Measurements from ENCODE around the gene PCAT6. TPM values are rescaled to one million over a fixed set of nuclear protein-coding genes. Genes with fewer than 3 reads are reported as not detected.

The PCAT6 gene
- total RNA-seq, 1 experiment from 2014 or later = 2.2 TPM

GRCh38 chr1:202831906-202832305 is 21.2 kb downstream of the PCAT6 start:
- ATAC-seq (no peak), DNase-seq (ENCODE audit: low read depth, low spot score) (no peak)
- H3K4me1 ChIP-seq (ENCODE audit: control insufficient read depth, insufficient read depth, low read length) = no peaks in the 10 kb centered on the region
- TF ChIP-seq POLR2AphosphoS5 (IDR thresholded peaks at IDR 0.05; ENCODE audit: low read depth, low read length) (no peak), SIN3A (IDR thresholded peaks at IDR 0.05; ENCODE audit: borderline replicate concordance, insufficient read depth, low read depth, low read length) (no peak), TCF7L2 (IDR thresholded peaks at IDR 0.05; ENCODE audit: low read depth, low read length) (no peak), REST (IDR thresholded peaks at IDR 0.05; ENCODE audit: insufficient read depth in 1 of 2, low read depth in 2 of 2, low read length in 1 of 2) (no peak), CTCF (IDR thresholded peaks at IDR 0.05) (no peak)
- H3K4me3 ChIP-seq (ENCODE audit: low read depth in 2 of 2, low read length in 2 of 2) = no peak overlapping the region
- 0 out of 2 replicates have a peak, but pooled peaks cover under 1% of the 10 kb centered on the region for H3K27me3 ChIP-seq (ENCODE audit: control insufficient read depth, insufficient read depth, low read length)
- ChIA-PET POLR2A (interaction anchor here (0.7 kb wide), 1 partner anchor 412 kb away, joined by 4 read pairs; no protein-coding TSS in a partner anchor), CTCF (no interaction called here)
- no TSS peak for BruUV-seq (replicated peaks)
- H3K27ac ChIP-seq (ENCODE audit: low read length) = no peak overlapping the region
- in situ Hi-C loops (cut with HindIII; ENCODE audit: low pct_unique_long_range_greater_than_20kb, low sequenced_read_pairs) (no loop called here), intact Hi-C loops (cut with micrococcal nuclease; ENCODE audit: unreplicated experiment) (no loop called here)
- no peaks in the 10 kb centered on the region for H3K9me3 ChIP-seq (ENCODE audit: control insufficient read depth, insufficient read depth, low read depth, low read length)
- no peaks in the 10 kb centered on the region for H3K36me3 ChIP-seq (ENCODE audit: control insufficient read depth, insufficient read depth, low read length)

GRCh38 chr1:202834771-202835547 is 24.2 kb downstream of the PCAT6 start:
- ChIA-PET CTCF (no interaction called here), POLR2A (interaction anchor here (0.5 kb wide), 1 partner anchor 27 kb away, joined by 3 read pairs; the partner anchor contains the start of gene KDM5B)
- Histone ChIP-seq H3K9me3 (ENCODE audit: control insufficient read depth, insufficient read depth, low read depth, low read length) (no peaks in the 10 kb centered on the region), H3K4me3 (ENCODE audit: low read depth in 2 of 2, low read length in 2 of 2) (no peak overlapping the region), H3K27ac (ENCODE audit: low read length) (no peak overlapping the region), H3K4me1 (ENCODE audit: control insufficient read depth, insufficient read depth, low read length) (no peaks in the 10 kb centered on the region), H3K27me3 (ENCODE audit: control insufficient read depth, insufficient read depth, low read length) (0 out of 2 replicates have a peak, but pooled peaks cover 2% of the 10 kb centered on the region), H3K36me3 (ENCODE audit: control insufficient read depth, insufficient read depth, low read length) (no peaks in the 10 kb centered on the region)
- in situ Hi-C loops (cut with HindIII; ENCODE audit: low pct_unique_long_range_greater_than_20kb, low sequenced_read_pairs) = no loop called here
- BruUV-seq (replicated peaks) = no TSS peak
- intact Hi-C loops (cut with micrococcal nuclease; ENCODE audit: unreplicated experiment) = no loop called here
- no peak for DNase-seq (ENCODE audit: low read depth, low spot score)
- no peak for TF ChIP-seq REST (IDR thresholded peaks at IDR 0.05; ENCODE audit: insufficient read depth in 1 of 2, low read depth in 2 of 2, low read length in 1 of 2)
- TF ChIP-seq CTCF (IDR thresholded peaks at IDR 0.05) = no peak
- no peak for TF ChIP-seq TCF7L2 (IDR thresholded peaks at IDR 0.05; ENCODE audit: low read depth, low read length)
- TF ChIP-seq SIN3A (IDR thresholded peaks at IDR 0.05; ENCODE audit: borderline replicate concordance, insufficient read depth, low read depth, low read length) = no peak
- TF ChIP-seq POLR2AphosphoS5 (IDR thresholded peaks at IDR 0.05; ENCODE audit: low read depth, low read length) = no peak
- no peak for ATAC-seq

All from Panc1 (cell line).